ENCODE results near the gene WHRN.

The WHRN gene

DNA sequence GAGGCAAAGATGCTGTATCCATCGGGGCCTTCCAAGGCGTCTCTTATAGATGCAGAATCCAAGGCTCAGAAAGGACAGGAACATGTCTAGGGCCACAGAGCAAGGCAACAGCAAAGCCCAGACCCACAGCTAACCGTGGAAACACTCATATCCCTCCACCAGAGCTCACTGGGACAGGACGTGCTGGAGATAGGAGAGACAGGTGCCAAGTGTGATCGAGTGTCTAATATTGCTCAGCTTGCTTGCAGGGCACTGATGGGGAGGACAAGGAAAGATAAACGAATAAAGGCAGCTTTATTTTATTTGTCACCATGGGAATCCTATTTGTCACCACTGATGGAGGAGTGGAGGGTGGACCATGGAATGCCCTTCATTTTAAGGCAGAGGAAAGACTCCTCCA is 73.5 kb downstream of the WHRN start:
- Histone ChIP-seq H3K27ac (ENCODE audit: low read depth, low read length, severe bottlenecking) (no peak overlapping the region), H3K4me3 (ENCODE audit: extremely low read depth, insufficient read depth, low read length, poor library complexity, severe bottlenecking) (no peak overlapping the region), H3K9me3 (ENCODE audit: control insufficient read depth, low read length) (no peaks in the 10 kb centered on the region), H3K4me1 (ENCODE audit: control insufficient read depth, insufficient read depth, low read length, poor library complexity, severe bottlenecking) (no peaks in the 10 kb centered on the region), H3K36me3 (ENCODE audit: control insufficient read depth, insufficient read depth, low read length) (no peaks in the 10 kb centered on the region)
- WGBS, 2 experiments (ENCODE audit: insufficient coverage in 2 of 2), result 96 to 98% methylated on average over 4 of the region's 6 CpGs

DNA sequence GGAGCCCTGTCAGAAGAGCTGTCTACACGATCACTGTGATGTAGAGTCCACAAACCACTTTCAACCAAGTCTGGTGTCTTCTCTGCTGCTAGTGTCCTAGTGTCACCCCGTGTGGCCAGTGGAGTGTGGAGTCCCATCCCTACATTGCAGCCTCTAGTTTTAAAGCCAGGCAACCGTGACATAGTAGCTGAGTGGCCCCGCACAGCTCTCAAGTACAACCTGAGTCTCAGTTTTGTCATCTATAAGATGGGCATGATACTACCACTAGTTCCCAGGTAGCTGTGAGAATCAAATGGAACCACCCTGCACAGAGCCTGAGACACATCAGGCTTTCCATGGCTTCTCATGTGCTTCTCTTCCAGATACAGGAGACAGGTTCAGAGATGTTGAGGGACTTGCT is 74.3 kb downstream of the WHRN start:
- H3K36me3 ChIP-seq (ENCODE audit: control insufficient read depth, insufficient read depth, low read length), result no peaks in the 10 kb centered on the region
- no peaks in the 10 kb centered on the region for H3K9me3 ChIP-seq (ENCODE audit: control insufficient read depth, low read length)
- H3K4me1 ChIP-seq (ENCODE audit: control insufficient read depth, insufficient read depth, low read length, poor library complexity, severe bottlenecking), result peaks cover 3% of the 10 kb centered on the region
- no peak overlapping the region for H3K4me3 ChIP-seq (ENCODE audit: extremely low read depth, insufficient read depth, low read length, poor library complexity, severe bottlenecking)
- H3K27ac ChIP-seq (ENCODE audit: low read depth, low read length, severe bottlenecking), result no peak overlapping the region
- WGBS, 2 experiments (ENCODE audit: insufficient coverage in 2 of 2), result 84 to 90% methylated on average over 3 to 4 of the region's 4 CpGs

DNA sequence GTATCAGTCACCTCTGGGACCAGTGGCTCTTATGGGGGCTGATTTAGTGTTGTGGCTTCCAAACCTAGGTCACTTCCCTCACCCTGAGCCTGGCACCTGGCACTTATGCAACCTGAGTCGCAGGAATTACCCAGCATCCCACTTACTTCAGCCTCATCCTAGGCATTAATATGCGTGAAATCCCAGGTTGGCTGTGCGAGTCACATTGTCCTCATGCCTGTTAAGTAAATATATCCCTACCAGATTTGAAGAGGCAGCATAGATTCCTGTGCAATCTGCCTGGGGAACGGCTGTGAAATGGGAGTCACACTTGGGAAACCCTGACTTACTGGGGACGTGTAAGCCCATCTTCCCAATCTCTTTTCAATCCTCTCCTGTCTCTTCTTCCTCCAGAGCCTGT is 74.8 kb downstream of the WHRN start:
- peaks cover 3% of the 10 kb centered on the region for H3K4me1 ChIP-seq (ENCODE audit: control insufficient read depth, insufficient read depth, low read length, poor library complexity, severe bottlenecking)

DNA sequence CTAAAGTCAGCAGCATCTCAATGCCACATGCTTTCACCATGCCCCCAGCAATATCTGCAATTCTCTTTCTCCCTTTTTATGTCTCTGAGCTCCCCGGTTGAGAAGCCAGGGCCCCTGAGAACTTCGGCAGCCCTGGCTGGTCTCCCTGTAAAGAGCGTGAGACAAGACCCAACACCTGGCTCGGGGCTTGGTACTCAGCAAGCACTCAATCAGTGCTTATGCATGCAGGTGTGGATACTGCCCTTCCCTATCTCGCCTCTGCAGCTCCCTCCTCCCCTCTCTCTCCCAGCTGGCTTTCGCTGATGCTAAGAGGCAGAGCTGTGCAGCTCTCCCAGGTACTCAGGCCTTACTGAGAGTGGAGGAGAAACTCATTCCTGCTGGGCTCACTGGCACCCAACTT is 75.8 kb downstream of the WHRN start:
- Histone ChIP-seq H3K27ac (ENCODE audit: low read depth, low read length, severe bottlenecking) (no peak overlapping the region), H3K4me1 (ENCODE audit: control insufficient read depth, insufficient read depth, low read length, poor library complexity, severe bottlenecking) (peaks cover 3% of the 10 kb centered on the region), H3K9me3 (ENCODE audit: control insufficient read depth, low read length) (no peaks in the 10 kb centered on the region), H3K36me3 (ENCODE audit: control insufficient read depth, insufficient read depth, low read length) (no peaks in the 10 kb centered on the region), H3K4me3 (ENCODE audit: extremely low read depth, insufficient read depth, low read length, poor library complexity, severe bottlenecking) (no peak overlapping the region)
- WGBS, 2 experiments (ENCODE audit: insufficient coverage in 2 of 2), result 84 to 85% methylated on average over 3 to 5 of the region's 6 CpGs

More for the DNA sequence above, 74.8 kb downstream of the WHRN start:
- H3K9me3 ChIP-seq (ENCODE audit: control insufficient read depth, low read length), result no peaks in the 10 kb centered on the region
- 81 to 84% methylated on average over 4 to 5 of the region's 5 CpGs for WGBS, 2 experiments (ENCODE audit: insufficient coverage in 2 of 2)
- H3K36me3 ChIP-seq (ENCODE audit: control insufficient read depth, insufficient read depth, low read length), result no peaks in the 10 kb centered on the region
- no peak overlapping the region for H3K4me3 ChIP-seq (ENCODE audit: extremely low read depth, insufficient read depth, low read length, poor library complexity, severe bottlenecking)
- no peak overlapping the region for H3K27ac ChIP-seq (ENCODE audit: low read depth, low read length, severe bottlenecking)

DNA sequence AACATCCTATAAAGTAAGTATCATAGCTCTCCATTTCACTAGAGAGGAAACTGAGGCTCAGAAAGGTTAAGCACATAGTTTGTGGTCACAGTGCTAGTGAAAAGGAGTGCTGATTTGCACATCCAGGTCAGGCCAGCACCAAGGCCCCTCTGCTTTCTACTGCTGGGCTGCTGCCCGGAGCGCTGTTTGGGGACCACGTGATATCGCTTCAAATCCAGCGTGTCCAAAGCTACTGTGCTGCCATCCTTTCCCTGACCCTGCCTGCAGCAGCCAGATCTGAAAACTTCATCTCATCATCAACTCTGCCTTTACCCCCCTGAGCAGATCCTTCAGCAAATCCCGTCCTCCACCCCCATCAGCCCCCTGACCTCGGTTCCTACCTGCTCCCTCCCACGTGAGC is 76.8 kb downstream of the WHRN start:
- WGBS, 2 experiments (ENCODE audit: insufficient coverage in 2 of 2), result 91 to 95% methylated on average over 8 of the region's 8 CpGs

DNA sequence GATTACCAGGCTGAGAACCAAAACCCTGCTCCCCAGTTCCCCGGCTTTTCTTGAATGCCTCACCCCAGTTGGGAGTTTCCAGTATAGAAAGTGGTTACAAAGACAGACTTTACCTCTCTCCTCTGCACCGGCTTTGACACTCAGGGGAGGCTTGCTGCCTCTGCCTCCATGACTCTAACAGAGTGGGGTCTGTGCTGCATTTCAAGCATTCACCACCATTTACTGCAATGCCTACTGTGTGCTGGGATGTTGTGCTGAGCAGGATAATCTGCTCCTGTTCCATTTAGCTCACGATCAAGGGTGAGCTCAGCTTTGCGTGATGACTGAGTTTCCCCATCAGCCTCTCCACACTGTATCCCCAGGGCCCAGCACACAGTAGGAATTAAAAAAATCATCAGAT is 77.6 kb downstream of the WHRN start:
- 93 to 100% methylated on average over 1 to 3 of the region's 4 CpGs for WGBS, 2 experiments (ENCODE audit: insufficient coverage in 2 of 2)
- peaks cover 3% of the 10 kb centered on the region for H3K4me1 ChIP-seq (ENCODE audit: control insufficient read depth, insufficient read depth, low read length, poor library complexity, severe bottlenecking)
- no peaks in the 10 kb centered on the region for H3K9me3 ChIP-seq (ENCODE audit: control insufficient read depth, low read length)
- H3K36me3 ChIP-seq (ENCODE audit: control insufficient read depth, insufficient read depth, low read length), result no peaks in the 10 kb centered on the region
- H3K27ac ChIP-seq (ENCODE audit: low read depth, low read length, severe bottlenecking), result no peak overlapping the region
- H3K4me3 ChIP-seq (ENCODE audit: extremely low read depth, insufficient read depth, low read length, poor library complexity, severe bottlenecking), result no peak overlapping the region

More for the DNA sequence above, 76.8 kb downstream of the WHRN start:
- Histone ChIP-seq H3K9me3 (ENCODE audit: control insufficient read depth, low read length) (no peaks in the 10 kb centered on the region), H3K4me1 (ENCODE audit: control insufficient read depth, insufficient read depth, low read length, poor library complexity, severe bottlenecking) (peaks cover 3% of the 10 kb centered on the region), H3K4me3 (ENCODE audit: extremely low read depth, insufficient read depth, low read length, poor library complexity, severe bottlenecking) (no peak overlapping the region), H3K27ac (ENCODE audit: low read depth, low read length, severe bottlenecking) (no peak overlapping the region), H3K36me3 (ENCODE audit: control insufficient read depth, insufficient read depth, low read length) (no peaks in the 10 kb centered on the region)

DNA sequence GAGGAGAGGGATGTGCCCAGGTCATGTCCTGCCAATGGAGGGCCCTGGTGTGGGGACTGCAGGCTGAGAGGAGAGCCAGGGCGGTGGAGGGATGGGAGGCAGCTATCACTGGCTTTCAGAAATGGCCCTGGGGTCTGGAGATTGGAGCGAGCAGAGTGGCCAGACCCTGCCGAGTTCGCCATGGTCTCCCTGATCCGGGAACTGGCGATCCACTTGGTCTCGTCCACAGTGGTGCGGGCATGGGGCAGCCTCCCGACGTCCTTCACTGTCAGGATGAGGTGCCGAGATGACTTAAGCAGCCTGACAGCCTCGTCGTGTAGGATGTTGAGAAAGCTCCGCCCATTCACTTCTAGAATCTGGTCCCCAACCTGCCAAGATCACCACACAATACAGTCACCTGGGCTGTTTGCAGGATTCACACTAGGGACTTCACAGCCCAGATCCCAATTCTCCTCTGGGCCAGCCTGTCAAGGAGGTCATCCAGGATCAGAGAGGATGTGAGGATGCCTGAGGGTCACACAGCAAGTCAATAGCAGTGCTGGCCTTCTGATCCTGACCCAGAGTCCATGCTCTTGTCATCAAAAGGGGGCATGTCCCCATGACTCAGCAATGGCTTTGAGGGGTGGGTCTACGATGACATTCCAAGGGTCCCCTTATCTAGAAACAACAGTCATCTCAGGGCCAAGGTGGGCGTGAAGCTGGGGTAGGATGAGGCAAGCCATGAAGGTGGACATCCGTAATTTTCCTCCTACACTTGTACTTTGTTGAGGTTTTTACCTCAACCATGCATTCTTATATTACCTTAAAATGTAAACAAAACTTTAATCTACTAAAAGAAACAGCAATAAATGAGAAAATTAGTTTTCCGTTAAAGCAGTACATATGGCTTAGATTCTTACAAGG is 79.0 kb downstream of the WHRN start:
- Histone ChIP-seq H3K4me1 (ENCODE audit: control insufficient read depth, insufficient read depth, low read length, poor library complexity, severe bottlenecking) (peaks cover 3% of the 10 kb centered on the region), H3K9me3 (ENCODE audit: control insufficient read depth, low read length) (no peaks in the 10 kb centered on the region), H3K36me3 (ENCODE audit: control insufficient read depth, insufficient read depth, low read length) (no peaks in the 10 kb centered on the region), H3K4me3 (ENCODE audit: extremely low read depth, insufficient read depth, low read length, poor library complexity, severe bottlenecking) (no peak overlapping the region), H3K27ac (ENCODE audit: low read depth, low read length, severe bottlenecking) (no peak overlapping the region)
- WGBS, 2 experiments (ENCODE audit: insufficient coverage in 2 of 2), result 89 to 93% methylated on average over 15 to 16 of the region's 18 CpGs

DNA sequence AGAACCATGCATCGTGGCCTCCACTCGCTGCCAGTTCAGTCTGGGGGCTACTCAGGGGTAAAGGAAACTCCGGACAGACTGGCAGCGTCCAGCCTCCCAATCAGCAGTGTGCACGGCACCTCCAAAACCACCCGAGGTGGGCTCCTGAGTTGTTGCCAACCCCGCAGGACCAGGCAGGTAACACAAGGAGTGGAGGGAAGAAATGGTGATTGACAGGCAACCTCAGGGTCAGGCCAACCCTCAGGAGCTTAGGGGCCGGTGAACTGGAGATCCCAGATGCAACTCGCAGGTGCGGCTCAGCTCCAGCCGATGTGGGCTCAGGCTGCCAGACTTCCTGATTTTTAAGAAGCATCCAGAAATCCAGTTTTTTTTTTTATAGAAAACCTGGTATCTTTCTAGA is 80.1 kb downstream of the WHRN start:
- Histone ChIP-seq H3K4me1 (ENCODE audit: control insufficient read depth, insufficient read depth, low read length, poor library complexity, severe bottlenecking) (peaks cover 3% of the 10 kb centered on the region), H3K9me3 (ENCODE audit: control insufficient read depth, low read length) (no peaks in the 10 kb centered on the region), H3K27ac (ENCODE audit: low read depth, low read length, severe bottlenecking) (no peak overlapping the region), H3K4me3 (ENCODE audit: extremely low read depth, insufficient read depth, low read length, poor library complexity, severe bottlenecking) (no peak overlapping the region), H3K36me3 (ENCODE audit: control insufficient read depth, insufficient read depth, low read length) (no peaks in the 10 kb centered on the region)
- 93 to 94% methylated on average over 11 of the region's 11 CpGs for WGBS, 2 experiments (ENCODE audit: insufficient coverage in 2 of 2)

DNA sequence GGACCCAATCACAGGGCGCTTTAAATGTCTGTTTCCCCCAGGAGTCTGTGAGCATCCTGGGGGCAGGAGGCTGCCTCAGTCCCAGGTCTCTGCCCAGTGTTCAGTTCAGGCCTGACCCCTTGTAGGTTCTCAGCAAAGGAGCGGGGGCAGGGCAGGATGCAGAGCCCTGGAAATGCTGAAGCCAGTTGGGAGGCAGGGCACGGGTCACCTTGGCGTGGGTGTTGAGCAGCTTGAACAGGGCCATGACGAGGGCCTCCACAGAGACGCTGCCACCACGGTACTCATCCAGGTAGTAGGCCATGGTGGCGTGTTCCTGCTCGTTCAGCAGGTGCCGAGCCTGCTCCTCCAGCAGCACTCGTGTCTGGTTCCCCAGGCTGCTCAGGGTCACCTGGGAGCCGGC is 81.1 kb downstream of the WHRN start:
- Histone ChIP-seq H3K27ac (ENCODE audit: low read depth, low read length, severe bottlenecking) (no peak overlapping the region), H3K9me3 (ENCODE audit: control insufficient read depth, low read length) (no peaks in the 10 kb centered on the region), H3K36me3 (ENCODE audit: control insufficient read depth, insufficient read depth, low read length) (no peaks in the 10 kb centered on the region), H3K4me3 (ENCODE audit: extremely low read depth, insufficient read depth, low read length, poor library complexity, severe bottlenecking) (no peak overlapping the region), H3K4me1 (ENCODE audit: control insufficient read depth, insufficient read depth, low read length, poor library complexity, severe bottlenecking) (peaks cover 3% of the 10 kb centered on the region)
- 93 to 94% methylated on average over 12 of the region's 12 CpGs for WGBS, 2 experiments (ENCODE audit: insufficient coverage in 2 of 2)

DNA sequence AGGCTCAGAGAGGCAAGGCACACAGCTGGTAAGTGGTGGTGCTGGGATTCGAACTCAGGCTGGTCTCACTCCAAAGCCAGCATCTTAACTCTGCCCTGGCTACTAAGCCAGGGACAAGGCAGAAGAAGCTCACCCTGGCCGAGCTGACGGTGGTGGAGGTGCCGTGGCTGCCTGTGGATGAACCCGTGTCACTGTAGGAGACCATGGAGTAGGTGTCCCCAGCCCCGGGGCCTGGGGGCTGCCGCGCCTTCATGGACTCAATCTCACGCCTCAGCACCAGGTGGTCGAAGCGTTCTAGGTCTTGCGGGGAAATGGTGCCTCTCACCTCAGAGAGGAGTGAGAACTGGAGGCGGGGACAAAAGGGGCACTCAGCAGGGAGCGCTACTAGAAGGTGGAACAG is 82.1 kb downstream of the WHRN start:
- no peaks in the 10 kb centered on the region for H3K36me3 ChIP-seq (ENCODE audit: control insufficient read depth, insufficient read depth, low read length)
- no peak overlapping the region for H3K4me3 ChIP-seq (ENCODE audit: extremely low read depth, insufficient read depth, low read length, poor library complexity, severe bottlenecking)
- H3K4me1 ChIP-seq (ENCODE audit: control insufficient read depth, insufficient read depth, low read length, poor library complexity, severe bottlenecking), result peaks cover 3% of the 10 kb centered on the region
- WGBS, 2 experiments (ENCODE audit: insufficient coverage in 2 of 2), result 89 to 93% methylated on average over 10 to 12 of the region's 14 CpGs
- H3K27ac ChIP-seq (ENCODE audit: low read depth, low read length, severe bottlenecking), result no peak overlapping the region
- no peaks in the 10 kb centered on the region for H3K9me3 ChIP-seq (ENCODE audit: control insufficient read depth, low read length)

DNA sequence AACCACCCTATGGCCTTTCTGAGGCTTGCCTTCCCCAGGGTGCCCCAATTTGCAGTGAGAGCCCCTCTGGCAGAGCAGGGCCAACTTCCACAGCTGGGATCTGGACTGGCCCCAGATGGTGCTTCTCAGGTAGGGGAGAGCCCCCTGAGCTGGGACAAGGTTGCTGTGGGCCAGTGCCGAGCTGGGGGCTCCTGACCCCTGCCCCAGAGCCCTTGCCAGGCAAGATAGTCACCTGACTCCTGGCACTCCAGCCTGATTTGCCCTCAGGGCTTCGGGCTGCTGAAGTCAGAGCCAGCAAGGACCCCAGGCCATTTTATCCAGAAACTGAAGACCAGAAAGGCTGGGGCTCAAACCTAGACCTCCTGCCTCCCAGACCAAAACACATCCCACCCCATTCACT is 84.1 kb downstream of the WHRN start:
- Histone ChIP-seq H3K4me1 (ENCODE audit: control insufficient read depth, insufficient read depth, low read length, poor library complexity, severe bottlenecking) (peaks cover under 1% of the 10 kb centered on the region), H3K4me3 (ENCODE audit: extremely low read depth, insufficient read depth, low read length, poor library complexity, severe bottlenecking) (no peak overlapping the region), H3K36me3 (ENCODE audit: control insufficient read depth, insufficient read depth, low read length) (no peaks in the 10 kb centered on the region), H3K9me3 (ENCODE audit: control insufficient read depth, low read length) (no peaks in the 10 kb centered on the region), H3K27ac (ENCODE audit: low read depth, low read length, severe bottlenecking) (no peak overlapping the region)
- 84 to 87% methylated on average over 2 of the region's 2 CpGs for WGBS, 2 experiments (ENCODE audit: insufficient coverage in 2 of 2)

Data from mesodermal cell (in vitro differentiated cells).